Dendritic cell treated with granulocyte-macrophage colony-stimulating factor and Interleukin-4, amounts not matched to agents 40 ng/mL and 50 ng/mL, for 4 days (primary cell): Measurements from ENCODE around the gene CNTFR.
A peak's percentile ranks its signal among the peaks of the same experiment; 100 is the strongest.

Experiments
- H3K27ac Mint-ChIP-seq: one replicate; pipeline ENCODE4 v1.8.0; 2022; ENCODE audit warnings: mild to moderate bottlenecking, mixed read lengths
- H3K27me3 Mint-ChIP-seq: one replicate; pipeline ENCODE4 v1.8.0; 2022; ENCODE audit warnings: mild to moderate bottlenecking, mixed read lengths
- H3K36me3 Mint-ChIP-seq: one replicate; pipeline ENCODE4 v1.8.0; 2022; ENCODE audit warnings: low read depth, mixed read lengths
- H3K4me1 Mint-ChIP-seq: one replicate; pipeline ENCODE4 v1.8.0; 2022; ENCODE audit warnings: low read depth, mixed read lengths
- H3K4me3 Mint-ChIP-seq: one replicate; pipeline ENCODE4 v1.8.0; 2022; ENCODE audit warnings: mild to moderate bottlenecking, moderate library complexity, mixed read lengths
- H3K9me3 Mint-ChIP-seq: one replicate; pipeline ENCODE4 v1.8.0; 2022; ENCODE audit warnings: mixed read lengths
- intact Hi-C: fragments of 100-400 bp; cut with micrococcal nuclease; formaldehyde crosslinking; loops from one replicate; pipeline ENCODE4 v1.15.0; 2022

Gene CNTFR

DNA sequence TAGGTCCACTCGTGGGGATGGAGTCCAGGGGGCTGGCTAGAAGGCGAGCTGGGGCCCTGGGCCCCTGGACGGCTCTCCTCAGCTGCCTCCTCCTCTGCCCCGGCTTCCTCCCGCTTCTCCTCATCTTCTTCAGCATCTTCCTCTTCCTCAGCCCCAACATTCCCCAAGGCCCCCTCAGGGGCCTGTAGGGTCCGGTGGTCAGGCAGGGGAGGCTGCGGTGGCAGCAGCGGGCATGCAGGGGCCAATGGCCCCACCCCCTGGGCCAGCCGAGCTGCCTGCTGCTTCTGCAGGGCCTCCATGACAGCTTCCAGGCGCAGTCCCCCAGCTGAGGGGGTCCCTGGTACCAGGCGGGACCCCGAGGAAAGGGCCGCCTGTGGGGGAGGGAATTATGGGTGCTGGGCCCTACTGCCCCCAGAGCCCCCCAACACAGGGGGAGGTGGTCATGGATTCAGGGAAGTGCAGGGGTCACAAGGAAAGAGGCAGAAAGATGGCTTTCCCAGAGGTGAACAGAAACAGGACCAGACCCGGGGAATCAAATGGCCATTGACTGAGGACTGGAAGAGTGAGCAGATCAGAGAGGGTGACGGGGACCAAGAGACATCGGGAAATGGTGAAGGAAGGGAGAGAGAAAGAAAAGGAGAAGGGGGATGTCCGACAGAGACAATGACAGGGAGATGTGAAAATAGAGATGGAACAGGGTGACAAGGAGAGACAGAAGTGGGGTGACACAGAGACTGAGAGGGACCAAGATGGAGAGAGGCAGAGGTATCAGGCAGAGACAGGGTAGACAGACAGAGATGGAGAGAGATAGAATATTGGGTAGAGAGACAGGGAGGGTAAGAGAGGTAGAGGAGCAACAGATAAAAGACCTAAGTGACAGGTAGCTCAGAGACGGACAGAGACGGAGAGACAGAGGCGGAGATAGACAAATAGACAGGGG, 38.5 kb upstream of the CNTFR start:
- H3K36me3 Mint-ChIP-seq = no peaks in the 10 kb centered on the region
- H3K4me1 Mint-ChIP-seq = peaks cover 23% of the 10 kb centered on the region
- intact Hi-C loops = no loop called here
- no peaks in the 10 kb centered on the region for H3K9me3 Mint-ChIP-seq
- H3K27me3 Mint-ChIP-seq = peaks cover 94% of the 10 kb centered on the region
- H3K4me3 Mint-ChIP-seq = peak overlapping the region; percentile 63
- H3K27ac Mint-ChIP-seq = no peak overlapping the region

DNA sequence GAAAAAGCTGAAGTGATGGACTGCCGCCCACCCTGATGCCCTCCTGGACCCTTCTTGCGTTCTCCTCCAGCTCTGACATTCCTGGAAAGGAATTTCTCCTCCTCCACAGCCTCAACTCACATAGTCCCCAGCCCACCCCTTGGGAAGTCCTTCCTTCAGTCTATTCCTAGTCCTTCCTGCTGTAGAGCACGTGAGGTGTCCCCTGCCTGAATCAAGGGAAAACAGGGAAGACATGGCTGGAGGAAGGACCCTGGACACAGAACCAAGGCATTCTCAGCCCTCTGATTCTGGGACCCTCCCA, 35.6 kb upstream of the CNTFR start:
- no peak overlapping the region for H3K27ac Mint-ChIP-seq
- peaks cover 4% of the 10 kb centered on the region for H3K36me3 Mint-ChIP-seq
- no peak overlapping the region for H3K4me3 Mint-ChIP-seq
- intact Hi-C loops = no loop called here
- peaks cover 90% of the 10 kb centered on the region for H3K27me3 Mint-ChIP-seq
- H3K9me3 Mint-ChIP-seq = no peaks in the 10 kb centered on the region
- peaks cover 32% of the 10 kb centered on the region for H3K4me1 Mint-ChIP-seq

DNA sequence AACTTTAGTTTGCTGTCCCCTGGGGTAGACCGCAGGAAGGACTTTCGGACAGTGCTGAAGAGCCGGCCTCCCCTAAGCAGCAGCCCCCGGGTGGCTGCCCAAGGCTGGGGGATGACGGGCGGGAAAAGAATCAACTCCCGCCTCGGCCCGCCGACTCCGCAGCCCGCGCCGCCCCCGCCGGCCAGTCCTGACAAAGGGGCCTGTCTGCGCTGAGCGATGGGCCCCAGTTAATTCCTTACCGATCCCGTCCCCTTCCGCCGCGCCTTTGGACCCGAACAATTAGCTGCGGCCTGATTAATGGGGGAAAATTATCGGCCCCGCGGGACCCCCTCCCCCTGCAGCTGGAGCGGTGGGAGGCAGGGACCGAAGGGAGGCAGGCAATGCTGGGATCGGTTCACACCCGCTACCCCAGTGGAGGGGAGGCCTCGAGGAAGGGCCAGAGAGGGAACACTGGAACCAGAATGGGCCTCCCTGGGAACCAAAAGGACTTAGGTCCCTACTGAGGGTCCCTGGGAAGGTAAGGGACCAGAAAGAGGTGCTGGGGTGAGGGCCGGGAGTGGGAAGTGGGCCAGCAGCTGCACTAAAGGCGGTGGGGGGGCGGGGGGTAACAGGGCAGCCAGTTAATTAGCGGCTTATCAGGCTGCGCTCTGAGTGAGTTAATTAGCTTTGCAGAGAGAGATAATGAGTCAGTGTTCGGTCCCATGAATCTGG, 35.1 kb upstream of the CNTFR start:
- H3K27ac Mint-ChIP-seq = no peak overlapping the region
- H3K4me1 Mint-ChIP-seq = peaks cover 37% of the 10 kb centered on the region
- H3K36me3 Mint-ChIP-seq = peaks cover 6% of the 10 kb centered on the region
- intact Hi-C loops = no loop called here
- peaks cover 85% of the 10 kb centered on the region for H3K27me3 Mint-ChIP-seq
- H3K9me3 Mint-ChIP-seq = no peaks in the 10 kb centered on the region
- H3K4me3 Mint-ChIP-seq = no peak overlapping the region

DNA sequence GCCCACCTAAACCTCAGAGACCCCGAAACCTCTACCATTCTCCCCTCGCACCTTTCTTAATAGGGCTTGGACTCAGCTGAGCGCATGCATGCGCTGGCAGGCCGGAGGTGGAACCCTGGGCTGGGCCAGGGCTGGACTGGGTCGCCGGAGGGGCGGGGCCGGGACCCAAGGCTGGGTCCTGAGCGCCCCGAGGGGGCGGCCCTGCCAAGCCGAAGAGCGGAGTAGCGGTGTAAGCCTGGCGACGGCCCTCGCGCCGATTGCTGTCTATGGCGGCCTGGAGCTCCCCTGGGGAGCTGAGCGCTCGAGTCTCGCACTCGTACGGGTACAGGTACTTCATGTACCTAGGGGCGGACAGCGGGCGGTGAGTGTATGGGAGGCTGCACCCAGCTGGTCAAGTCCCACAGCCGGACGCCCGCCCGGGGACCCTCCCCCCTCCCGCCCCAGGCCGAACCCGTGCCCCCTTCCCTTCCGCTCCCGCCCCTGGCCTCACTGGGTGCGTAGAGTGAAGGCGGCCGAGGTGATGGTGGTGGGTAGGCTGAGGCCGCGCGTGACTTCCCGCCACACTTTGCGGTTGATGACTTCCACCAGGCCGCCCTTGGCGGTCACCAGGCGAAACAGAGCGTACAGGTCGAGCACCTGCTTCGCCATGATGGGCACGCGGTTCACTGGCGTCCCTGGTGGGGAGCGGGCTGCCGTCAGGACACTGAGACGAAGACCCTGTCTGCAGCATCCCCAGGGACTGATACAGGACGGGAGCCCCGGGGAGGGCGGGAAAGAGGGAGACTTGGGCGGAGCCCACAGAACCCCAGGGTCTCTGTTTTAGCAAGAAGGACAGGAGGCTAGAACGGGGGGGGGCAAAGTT, 34.1 kb upstream of the CNTFR start:
- H3K4me1 Mint-ChIP-seq = peaks cover 37% of the 10 kb centered on the region
- no peaks in the 10 kb centered on the region for H3K9me3 Mint-ChIP-seq
- H3K27ac Mint-ChIP-seq = no peak overlapping the region
- no peak overlapping the region for H3K4me3 Mint-ChIP-seq
- peaks cover 8% of the 10 kb centered on the region for H3K36me3 Mint-ChIP-seq
- peaks cover 78% of the 10 kb centered on the region for H3K27me3 Mint-ChIP-seq
- intact Hi-C loops = no loop called here

DNA sequence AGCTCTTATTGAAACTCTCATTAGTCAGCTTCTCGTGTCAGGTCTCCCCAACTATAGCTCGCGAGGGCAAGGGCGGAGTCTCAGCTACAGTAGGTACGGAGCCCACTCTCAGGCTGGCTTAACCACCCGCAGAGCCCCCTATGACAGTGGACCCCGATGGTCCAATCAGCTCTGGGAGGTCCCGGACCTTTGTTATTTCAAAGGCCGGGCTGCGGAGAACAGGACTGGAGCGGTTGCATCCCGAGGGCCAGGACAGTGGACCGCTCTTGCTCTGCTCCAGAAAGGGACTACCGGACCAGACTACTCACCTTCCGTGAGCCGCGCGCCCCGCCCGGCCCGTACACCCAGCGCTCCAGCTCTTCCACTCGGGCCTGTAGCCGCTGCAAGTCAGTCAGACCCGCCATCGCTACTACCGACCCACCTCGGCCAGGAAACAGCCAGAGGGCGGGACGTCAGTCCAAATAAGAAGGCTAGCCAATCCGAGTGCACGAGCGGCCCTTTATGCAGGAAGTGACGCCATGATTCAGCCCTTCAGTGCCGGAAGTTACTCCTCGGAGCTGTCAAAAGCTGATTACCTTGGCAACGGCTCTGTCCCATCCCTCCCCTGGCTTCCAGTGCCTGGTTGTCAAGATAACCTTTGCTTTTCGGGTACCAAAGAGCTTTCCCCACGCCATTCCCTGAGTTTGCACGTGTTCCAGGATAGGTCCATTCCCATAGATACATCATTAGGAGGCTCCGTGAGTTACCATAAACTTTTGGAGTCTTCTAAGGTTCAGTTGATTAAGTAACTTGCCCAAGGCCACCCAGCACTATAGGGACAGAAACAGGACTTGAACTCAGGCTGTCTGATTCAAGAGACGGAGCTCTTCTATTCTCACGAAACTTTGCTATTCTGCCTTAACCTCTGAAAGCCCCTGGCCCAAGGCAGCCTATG, 30.8 kb upstream of the CNTFR start, which contains the start of gene DCTN3:
Gene DCTN3 (minus strand): TSS at position 435 of the 934 bp plus-strand sequence. CDS start 31 bp downstream, at position 404.
- peak within 1 kb of the TSS; percentile 89 for H3K27ac Mint-ChIP-seq

DNA sequence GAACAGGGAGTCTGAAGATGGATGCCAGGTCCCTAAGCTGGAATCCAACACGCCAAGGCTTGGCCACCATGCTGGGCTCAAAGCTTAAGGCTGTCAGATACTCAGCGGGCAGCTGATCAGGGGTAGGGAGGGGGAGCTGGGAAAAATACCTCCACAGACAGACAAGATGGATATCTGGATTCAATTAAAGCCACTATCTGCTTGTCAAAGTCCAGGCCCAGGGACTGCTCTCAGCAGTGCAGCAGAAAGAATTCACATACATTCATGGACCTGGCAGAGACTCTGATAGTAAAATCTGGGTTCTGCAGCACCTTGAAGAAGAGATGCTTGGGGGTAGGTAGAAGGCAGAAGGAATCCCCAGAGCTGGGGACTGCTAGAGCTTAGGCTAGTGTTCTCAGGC, 25.6 kb upstream of the CNTFR start:
- Mint-ChIP-seq H3K27ac (no peak overlapping the region), H3K9me3 (no peaks in the 10 kb centered on the region), H3K4me3 (no peak overlapping the region), H3K27me3 (no peaks in the 10 kb centered on the region), H3K4me1 (peaks cover 45% of the 10 kb centered on the region), H3K36me3 (peaks cover 66% of the 10 kb centered on the region)
- intact Hi-C loops = no loop called here

More for the DNA sequence above, 30.8 kb upstream of the CNTFR start, which contains the start of gene DCTN3:
- Mint-ChIP-seq H3K27me3 (peaks cover 45% of the 10 kb centered on the region), H3K9me3 (no peaks in the 10 kb centered on the region), H3K36me3 (peaks cover 40% of the 10 kb centered on the region), H3K4me1 (peaks cover 29% of the 10 kb centered on the region), H3K4me3 (peak within 1 kb of the TSS; percentile 95)
- intact Hi-C loops = no loop called here

DNA sequence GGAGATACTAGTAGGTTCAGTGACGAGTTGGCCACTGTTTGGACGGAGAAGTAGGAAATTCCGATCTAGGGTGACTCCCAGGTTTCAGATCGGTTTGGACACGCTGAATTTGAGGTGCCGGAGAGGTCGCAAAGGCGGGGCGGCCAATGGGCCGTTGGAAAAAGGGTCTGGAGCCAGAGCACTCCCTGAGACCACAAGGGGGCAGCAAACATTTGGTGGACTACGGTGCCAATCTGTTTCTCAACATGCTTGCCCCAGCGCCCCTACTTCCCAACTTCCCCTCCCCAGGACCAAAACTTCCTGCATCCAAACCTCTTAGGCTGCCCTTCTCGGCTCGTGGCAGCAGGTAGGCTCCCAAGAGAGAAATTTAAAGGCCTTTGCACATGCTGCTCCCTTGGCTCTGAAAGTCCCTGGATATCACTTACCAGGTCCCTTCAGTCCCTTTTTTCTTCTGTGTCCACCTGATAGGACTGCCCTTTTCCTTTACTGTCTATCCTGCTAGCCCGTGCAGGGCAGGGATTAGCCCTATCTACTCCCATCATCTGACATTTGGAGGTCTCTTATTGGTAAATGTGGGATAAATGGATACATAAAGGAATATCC, 23.4 kb upstream of the CNTFR start:
- Mint-ChIP-seq H3K9me3 (no peaks in the 10 kb centered on the region), H3K27ac (peak overlapping the region; percentile 94), H3K27me3 (no peaks in the 10 kb centered on the region), H3K4me3 (peak overlapping the region; percentile 86), H3K36me3 (peaks cover 55% of the 10 kb centered on the region), H3K4me1 (peaks cover 33% of the 10 kb centered on the region)
- intact Hi-C loops = loop anchor here (1.0 kb wide), 2 partner anchors 21 to 155 kb away; partner anchors contain the start of genes DNAI1 and FAM219A

DNA sequence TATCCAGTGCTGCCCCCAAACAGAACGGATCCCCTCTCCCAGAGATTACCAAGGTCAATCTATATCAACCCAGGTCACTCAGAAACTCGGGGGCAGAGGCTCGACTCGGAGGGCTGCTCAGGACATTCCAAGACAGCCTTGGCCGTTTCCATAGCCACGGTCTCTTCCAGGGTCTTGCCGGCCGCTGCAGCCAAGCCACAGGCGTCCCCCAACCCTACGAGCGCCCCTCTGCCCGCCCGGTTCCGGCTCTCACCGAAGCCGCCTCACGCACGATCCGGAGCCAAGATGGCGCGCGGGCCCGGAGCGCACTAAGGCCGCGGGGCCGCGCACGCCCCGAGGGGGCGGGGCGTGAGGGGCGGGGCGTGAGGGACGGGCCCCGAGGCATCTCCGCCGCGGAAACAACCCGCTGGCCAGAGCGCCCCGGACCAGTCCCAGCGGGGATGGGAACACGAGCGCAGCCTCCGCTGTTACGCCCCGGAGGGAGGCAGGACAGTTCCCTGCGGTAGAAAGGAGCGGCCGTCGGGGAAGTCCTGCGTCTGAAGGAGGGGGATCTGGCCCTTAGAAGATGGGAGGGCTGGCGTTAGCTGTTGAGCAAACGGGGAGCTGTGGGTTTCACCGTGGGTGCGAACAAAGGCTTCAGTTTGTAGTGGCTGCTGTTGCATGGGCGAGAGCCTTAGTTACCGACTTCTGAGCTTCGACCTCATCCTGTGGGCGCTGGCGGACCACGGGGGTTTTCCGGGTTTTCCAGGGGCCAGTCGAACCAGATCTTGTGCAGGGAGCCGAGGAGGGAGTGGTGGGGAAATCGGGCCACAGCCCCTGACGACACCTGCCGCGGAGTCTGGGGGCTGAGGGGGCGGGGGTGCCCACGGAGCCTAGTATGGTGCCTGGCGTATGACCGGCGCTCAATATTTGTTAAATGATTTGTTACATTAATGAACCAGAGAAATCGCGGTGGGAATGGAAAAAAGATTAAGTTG, 22.6 kb upstream of the CNTFR start, which contains the start of gene RPP25L:
Gene RPP25L (minus strand): TSS at position 287 of the 977 bp plus-strand sequence. CDS start 801 bp downstream, outside the sequence.
- intact Hi-C loops = loop anchor here (1.0 kb wide), 2 partner anchors 22 to 154 kb away; partner anchors contain the start of genes DNAI1 and FAM219A
- Mint-ChIP-seq H3K4me1 (peaks cover 33% of the 10 kb centered on the region), H3K9me3 (no peaks in the 10 kb centered on the region), H3K36me3 (peaks cover 47% of the 10 kb centered on the region), H3K27ac (peak within 1 kb of the TSS; percentile 94), H3K27me3 (no peaks in the 10 kb centered on the region), H3K4me3 (peak within 1 kb of the TSS; percentile 86)

DNA sequence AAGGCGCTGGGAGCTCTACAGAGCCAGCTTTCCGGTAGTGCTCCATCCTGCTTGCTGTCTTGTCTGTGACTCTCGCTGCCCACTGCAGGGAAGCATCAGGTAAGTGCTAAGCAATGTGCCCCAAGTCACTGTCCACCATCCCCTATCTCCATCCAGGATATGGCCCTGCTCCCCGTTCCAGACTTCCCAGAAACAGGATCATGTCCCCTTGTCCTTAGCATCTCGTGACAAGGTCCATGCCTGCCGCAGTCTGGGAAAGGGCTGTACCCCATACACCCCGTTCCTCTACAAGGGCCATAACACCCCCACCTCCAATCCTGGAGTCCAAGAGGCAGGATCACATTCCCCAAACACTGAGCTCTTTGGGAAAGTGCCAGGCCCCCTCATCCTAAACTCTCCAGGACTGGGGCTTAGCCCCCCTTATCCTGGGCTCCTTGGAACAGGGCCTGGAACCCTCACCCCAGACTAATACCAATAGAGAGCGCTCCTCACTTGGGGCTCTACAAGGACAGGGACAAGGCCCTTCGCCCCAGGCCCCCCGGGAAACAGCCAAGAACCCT, 21.8 kb upstream of the CNTFR start:
- Mint-ChIP-seq H3K27ac (peak overlapping the region; percentile 94), H3K9me3 (no peaks in the 10 kb centered on the region), H3K27me3 (no peaks in the 10 kb centered on the region), H3K4me1 (peaks cover 33% of the 10 kb centered on the region), H3K4me3 (peak overlapping the region; percentile 86), H3K36me3 (peaks cover 40% of the 10 kb centered on the region)
- intact Hi-C loops = no loop called here

DNA sequence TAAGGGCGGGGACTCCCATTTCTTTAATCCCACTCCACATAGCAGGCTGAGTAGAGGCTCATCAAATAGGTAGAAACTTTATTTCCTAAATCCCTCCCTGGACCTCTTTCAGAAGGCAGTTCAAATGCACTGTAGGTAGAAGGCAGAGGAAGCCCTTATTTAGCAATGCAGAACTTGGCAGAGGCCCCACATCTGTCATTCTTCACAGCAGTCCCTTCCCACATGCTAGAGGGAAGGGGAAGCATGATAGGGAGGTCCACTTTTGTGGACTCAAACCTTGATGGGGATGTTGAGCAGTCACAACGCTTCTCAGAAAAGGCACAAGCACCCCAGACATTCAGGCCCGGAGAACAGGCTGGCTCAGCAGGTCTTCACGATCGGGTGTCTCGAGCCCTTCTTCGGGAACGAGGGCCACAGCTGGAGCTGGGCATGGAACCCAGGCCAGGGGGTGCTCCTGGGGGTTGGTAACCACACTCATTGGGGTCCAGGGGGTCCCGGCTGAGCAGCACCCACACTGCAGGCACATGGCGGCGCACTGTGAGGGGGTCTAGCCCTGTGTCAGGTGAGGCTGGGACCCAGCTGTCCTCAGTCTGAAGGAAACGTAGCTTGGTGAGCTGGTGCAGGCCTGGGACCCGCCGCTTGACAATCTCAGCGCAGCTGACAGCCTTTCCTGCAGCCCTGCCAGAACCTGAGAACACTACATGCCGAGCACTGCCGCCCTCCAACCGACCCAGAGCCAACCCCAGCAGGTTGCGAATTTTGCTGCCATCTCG, 21.1 kb upstream of the CNTFR start:
- Mint-ChIP-seq H3K36me3 (peaks cover 33% of the 10 kb centered on the region), H3K4me1 (peaks cover 33% of the 10 kb centered on the region), H3K4me3 (peak overlapping the region; percentile 86), H3K9me3 (no peaks in the 10 kb centered on the region), H3K27ac (no peak overlapping the region), H3K27me3 (no peaks in the 10 kb centered on the region)
- intact Hi-C loops = no loop called here

DNA sequence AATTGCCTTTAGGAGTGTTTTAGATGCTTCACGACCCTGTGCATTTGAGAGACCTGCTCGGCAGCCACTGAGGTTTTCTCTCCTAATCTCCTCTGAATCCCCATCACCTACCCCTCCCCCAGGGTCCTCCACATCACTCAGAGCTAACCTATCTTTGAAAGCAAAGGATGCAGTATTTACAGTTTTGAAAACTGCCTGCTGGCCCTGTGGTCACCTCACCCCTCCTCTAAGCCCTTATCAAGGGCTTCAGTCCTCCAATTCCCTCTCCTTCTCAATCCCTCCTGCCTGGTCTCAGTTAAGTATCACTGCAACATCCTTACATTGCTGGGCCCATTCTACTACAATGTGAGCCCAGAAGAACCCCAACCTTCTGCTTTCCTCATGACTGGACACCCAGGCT, 17.8 kb upstream of the CNTFR start:
- Mint-ChIP-seq H3K27me3 (peaks cover 12% of the 10 kb centered on the region), H3K9me3 (no peaks in the 10 kb centered on the region), H3K27ac (no peak overlapping the region), H3K4me3 (no peak overlapping the region), H3K36me3 (peaks cover 10% of the 10 kb centered on the region), H3K4me1 (peaks cover 18% of the 10 kb centered on the region)
- intact Hi-C loops = no loop called here
